Fibroblast of lung (primary cell): Measurements from ENCODE around the gene SH2D6. TPM values are rescaled to one million over a fixed set of nuclear protein-coding genes. Genes with fewer than 3 reads are reported as not detected.

ENCODE experiments used
- DNase-seq, 2 donors: peaks; one replicate each; pipeline versions ENCODE4 v3.0.0 to v3.0.0-alpha.2; 2010; ENCODE audit warnings: low read depth in 2 of 2
- H2AFZ ChIP-seq: 2 replicates; pipeline ENCODE4 v1.5.1; 2012; ENCODE audit warnings: low read length, control low read depth, inconsistent platforms
- H3K27ac ChIP-seq: 2 replicates; pipeline ENCODE4 v1.5.1; 2011; ENCODE audit warnings: low read length, control low read depth; ENCODE audit not compliant: insufficient read depth
- H3K27me3 ChIP-seq: 2 replicates; pipeline ENCODE4 v1.5.1; 2011; ENCODE audit warnings: mild to moderate bottlenecking, low read length; ENCODE audit not compliant: control insufficient read depth, insufficient read depth
- H3K36me3 ChIP-seq: 2 replicates; pipeline ENCODE4 v1.5.1; 2011; ENCODE audit warnings: low read length; ENCODE audit not compliant: control insufficient read depth, insufficient read depth
- H3K4me1 ChIP-seq: 2 replicates; pipeline ENCODE4 v1.5.1; 2011; ENCODE audit warnings: low read length; ENCODE audit not compliant: control insufficient read depth, insufficient read depth; ENCODE audit errors: extremely low read depth
- H3K4me2 ChIP-seq: 2 replicates; pipeline ENCODE4 v1.5.1; 2011; ENCODE audit warnings: low read length, control low read depth; ENCODE audit not compliant: insufficient read depth; ENCODE audit errors: extremely low read depth
- H3K4me3 ChIP-seq, 4 experiments: fragments of 200-600 bp in 1 of 4; sonication (generic) in 1 of 4; replicated peaks in 1 of 4; 2 replicates each; pipeline ENCODE4 v1.5.1; 2011 to 2016; ENCODE audit warnings: low read length in 4 of 4, low read depth in 3 of 4, mild to moderate bottlenecking in 3 of 4, control low read depth in 2 of 4, inconsistent platforms in 1 of 4, mixed read lengths in 1 of 4; ENCODE audit not compliant: insufficient read depth in 1 of 4; ENCODE audit errors: control extremely low read depth in 1 of 4
- H3K79me2 ChIP-seq: 2 replicates; pipeline ENCODE4 v1.5.1; 2012; ENCODE audit warnings: mild to moderate bottlenecking, low read length, inconsistent platforms; ENCODE audit not compliant: control insufficient read depth, insufficient read depth
- H3K9ac ChIP-seq: 2 replicates; pipeline ENCODE4 v1.5.1; 2011; ENCODE audit warnings: mild to moderate bottlenecking, low read length, control low read depth; ENCODE audit not compliant: insufficient read depth
- H3K9me3 ChIP-seq: 2 replicates; pipeline ENCODE4 v1.5.1; 2012; ENCODE audit warnings: low read depth, low read length; ENCODE audit not compliant: control insufficient read depth, insufficient read depth
- H4K20me1 ChIP-seq: 2 replicates; pipeline ENCODE4 v1.5.1; 2011; ENCODE audit warnings: low read length; ENCODE audit not compliant: control insufficient read depth, insufficient read depth; ENCODE audit errors: extremely low read depth
- EZH2 ChIP-seq: IDR thresholded peaks from 2 replicates; pipeline ENCODE4 v1.5.1; 2012; ENCODE audit warnings: low read length, control low read depth, mild to moderate bottlenecking; ENCODE audit errors: missing control alignments
- polyA plus RNA-seq, 2 donors: library from polyadenylated mRNA; depleted of rRNA in 1 of 2; stranded (reverse) in 1 of 2; unstranded in 1 of 2; fragments of >200 nt; gene quantifications; 2 replicates each; pipeline ENCODE4 v1.2.1, GENCODE V29; 2011 to 2012; ENCODE audit warnings: missing spikeins in 1 of 2
- total RNA-seq: library from RNA; depleted of rRNA; stranded (reverse); fragments of >200 nt; gene quantifications from 2 replicates; pipeline ENCODE4 v1.2.1, GENCODE V29; 2014
- TF ChIP-seq, protein P1 (sequence below), 2 donors: IDR thresholded peaks in 1 of 2; conservative IDR thresholded peaks in 1 of 2; 1 replicate in 1 of 2; 2 replicates in 1 of 2; pipeline ENCODE4 v1.5.1; 2011 to 2012; ENCODE audit warnings: low read length in 2 of 2, control low read depth in 1 of 2, inconsistent platforms in 1 of 2, low read depth in 1 of 2, mild to moderate bottlenecking in 1 of 2

The SH2D6 gene
- total and polyA plus RNA-seq, 2 donors (not counting 1 experiment from before 2014, with no cell fraction given), result 0.16 to 2.1 TPM

GRCh38 chr2:85425588-85425987, 7.1 kb downstream of the SH2D6 start:
- Histone ChIP-seq H3K36me3 (no peaks in the 10 kb centered on the region), H3K4me3 (no peak overlapping the region), H3K4me2 (no peak overlapping the region), H3K27ac (no peak overlapping the region), H3K27me3 (no peaks in the 10 kb centered on the region), H3K9me3 (no peaks in the 10 kb centered on the region), H3K9ac (no peak overlapping the region), H3K79me2 (no peaks in the 10 kb centered on the region), H4K20me1 (no peaks in the 10 kb centered on the region), H2AFZ (no peak overlapping the region), H3K4me1 (peaks cover 7% of the 10 kb centered on the region)
- TF ChIP-seq, protein P1, sequence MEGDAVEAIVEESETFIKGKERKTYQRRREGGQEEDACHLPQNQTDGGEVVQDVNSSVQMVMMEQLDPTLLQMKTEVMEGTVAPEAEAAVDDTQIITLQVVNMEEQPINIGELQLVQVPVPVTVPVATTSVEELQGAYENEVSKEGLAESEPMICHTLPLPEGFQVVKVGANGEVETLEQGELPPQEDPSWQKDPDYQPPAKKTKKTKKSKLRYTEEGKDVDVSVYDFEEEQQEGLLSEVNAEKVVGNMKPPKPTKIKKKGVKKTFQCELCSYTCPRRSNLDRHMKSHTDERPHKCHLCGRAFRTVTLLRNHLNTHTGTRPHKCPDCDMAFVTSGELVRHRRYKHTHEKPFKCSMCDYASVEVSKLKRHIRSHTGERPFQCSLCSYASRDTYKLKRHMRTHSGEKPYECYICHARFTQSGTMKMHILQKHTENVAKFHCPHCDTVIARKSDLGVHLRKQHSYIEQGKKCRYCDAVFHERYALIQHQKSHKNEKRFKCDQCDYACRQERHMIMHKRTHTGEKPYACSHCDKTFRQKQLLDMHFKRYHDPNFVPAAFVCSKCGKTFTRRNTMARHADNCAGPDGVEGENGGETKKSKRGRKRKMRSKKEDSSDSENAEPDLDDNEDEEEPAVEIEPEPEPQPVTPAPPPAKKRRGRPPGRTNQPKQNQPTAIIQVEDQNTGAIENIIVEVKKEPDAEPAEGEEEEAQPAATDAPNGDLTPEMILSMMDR (conservative IDR thresholded peaks at IDR 0.05 in 1 of 2, IDR thresholded peaks at IDR 0.05 in 1 of 2; ENCODE audit: low read depth in 1 of 2, low read length in 2 of 2), result no peak
- no peak for TF ChIP-seq EZH2
- DNase-seq, result no peak

GRCh38 chr2:85427300-85427835, 8.9 kb downstream of the SH2D6 start:
- no peak overlapping the region for H3K9ac ChIP-seq

GRCh38 chr2:85428343-85428881, 9.9 kb downstream of the SH2D6 start:
- no peak overlapping the region for H3K9ac ChIP-seq
- no peak overlapping the region for H3K4me3 ChIP-seq
- no peaks in the 10 kb centered on the region for H3K27me3 ChIP-seq
- no peak overlapping the region for H2AFZ ChIP-seq
- TF ChIP-seq, protein P1 (conservative IDR thresholded peaks at IDR 0.05 in 1 of 2, IDR thresholded peaks at IDR 0.05 in 1 of 2; ENCODE audit: low read depth in 1 of 2, low read length in 2 of 2), result no peak
- TF ChIP-seq EZH2, result no peak
- no peak for DNase-seq
- no peaks in the 10 kb centered on the region for H3K9me3 ChIP-seq
- H3K27ac ChIP-seq, result no peak overlapping the region
- H3K4me2 ChIP-seq, result no peak overlapping the region
- no peaks in the 10 kb centered on the region for H3K79me2 ChIP-seq
- no peaks in the 10 kb centered on the region for H4K20me1 ChIP-seq
- peaks cover 7% of the 10 kb centered on the region for H3K4me1 ChIP-seq
- H3K36me3 ChIP-seq, result no peaks in the 10 kb centered on the region

More at GRCh38 chr2:85427300-85427835, 8.9 kb downstream of the SH2D6 start:
- H3K27me3 ChIP-seq, result no peaks in the 10 kb centered on the region
- no peaks in the 10 kb centered on the region for H3K36me3 ChIP-seq
- H3K9me3 ChIP-seq, result no peaks in the 10 kb centered on the region
- no peaks in the 10 kb centered on the region for H3K79me2 ChIP-seq
- no peaks in the 10 kb centered on the region for H3K4me1 ChIP-seq
- no peak overlapping the region for H3K27ac ChIP-seq
- H2AFZ ChIP-seq, result no peak overlapping the region
- TF ChIP-seq EZH2, result no peak
- TF ChIP-seq, protein P1 (conservative IDR thresholded peaks at IDR 0.05 in 1 of 2, IDR thresholded peaks at IDR 0.05 in 1 of 2; ENCODE audit: low read depth in 1 of 2, low read length in 2 of 2), result no peak
- no peak for DNase-seq
- no peaks in the 10 kb centered on the region for H4K20me1 ChIP-seq
- H3K4me2 ChIP-seq, result no peak overlapping the region
- H3K4me3 ChIP-seq, result no peak overlapping the region
